ENCODE data around the gene TIMM9.
"Not testable (repeated sequence)": the region's sequence is repeated elsewhere in the genome, so short reads cannot be mapped to it uniquely, and the experiment has no call there.

The TIMM9 gene

GRCh38 chr14:58398495-58398894, 28.8 kb downstream of the TIMM9 start:
- DNase-seq (ENCODE audit: low read depth), result no peak

- no peak for DNase-seq (ENCODE audit: low read depth)
Observed at GRCh38 chr14:58397156-58397555, 30.2 kb downstream of the TIMM9 start.

- DNase-seq (ENCODE audit: low read depth), result no peak
Observed at GRCh38 chr14:58395812-58396788, 31.2 kb downstream of the TIMM9 start, which contains the start of gene TOMM20L. TOMM20L (plus strand) TSS chr14:58395930; CDS start chr14:58395958, 28 bp downstream.

DNA sequence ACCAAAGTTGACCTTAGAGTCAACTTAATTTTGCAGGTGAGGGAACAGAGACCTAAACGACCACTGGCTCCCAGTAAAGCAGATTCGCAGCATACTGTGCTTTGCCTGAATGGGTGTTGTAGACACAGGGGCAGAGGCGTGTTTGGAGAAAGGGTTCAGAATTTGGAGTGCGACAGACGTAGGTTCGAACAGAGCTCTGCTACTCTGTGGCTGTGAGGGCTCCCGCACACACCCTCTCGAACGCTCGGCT, 31.8 kb downstream of the TIMM9 start:
- DNase-seq (ENCODE audit: low read depth), result no peak

GRCh38 chr14:58390830-58391229, 36.5 kb downstream of the TIMM9 start:
- no peak for DNase-seq (ENCODE audit: low read depth)

GRCh38 chr14:58376791-58377190, 50.5 kb downstream of the TIMM9 start:
- no peak for DNase-seq (ENCODE audit: low read depth)

- no peak for DNase-seq (ENCODE audit: low read depth)
Observed at GRCh38 chr14:58368956-58369355, 58.4 kb downstream of the TIMM9 start.

DNA sequence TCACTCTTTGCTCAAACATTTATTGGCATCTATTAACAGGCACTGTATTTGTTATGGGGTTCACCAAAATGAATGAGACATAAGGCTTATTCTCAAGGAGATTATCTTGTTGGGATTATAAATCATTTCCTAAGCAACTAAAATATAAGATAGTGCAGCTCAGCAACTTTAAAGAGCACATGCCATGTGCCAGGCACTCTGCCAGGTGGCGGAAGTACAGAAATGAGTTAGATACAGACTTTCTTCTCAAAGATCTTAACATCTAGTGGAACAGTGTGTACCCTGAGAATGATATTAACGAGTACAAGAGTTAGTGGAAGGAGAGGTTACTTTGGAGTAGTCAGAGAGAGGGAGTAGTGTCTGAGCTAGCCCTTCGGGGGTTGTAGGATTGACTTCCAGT, 60.0 kb downstream of the TIMM9 start:
- no peak for DNase-seq (ENCODE audit: low read depth)

- DNase-seq (ENCODE audit: low read depth), result no peak
Observed at GRCh38 chr14:58364316-58364715, 63.0 kb downstream of the TIMM9 start.

GRCh38 chr14:58362798-58363412, 64.4 kb downstream of the TIMM9 start:
- no peak for DNase-seq (ENCODE audit: low read depth)

DNA sequence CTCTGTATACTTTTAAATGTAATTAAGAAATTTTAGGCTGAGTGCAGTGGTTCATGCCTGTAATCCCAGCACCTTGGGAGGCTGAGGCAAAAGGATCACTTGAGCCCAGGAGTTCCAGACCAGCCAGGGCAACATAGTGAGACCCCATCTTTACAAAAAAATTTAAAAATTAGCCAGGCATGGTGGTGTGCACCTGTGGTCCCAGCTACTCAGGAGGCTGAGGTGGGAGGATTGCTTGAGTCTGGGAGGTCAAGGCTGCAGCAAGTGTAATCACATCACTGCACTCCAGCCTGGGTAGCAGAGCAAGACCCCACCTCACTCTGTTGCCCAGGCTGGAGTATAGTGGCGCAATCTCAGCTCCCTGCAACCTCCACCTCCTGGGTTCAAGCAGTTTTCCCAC, 65.1 kb downstream of the TIMM9 start:
- not testable (repeated sequence) for DNase-seq (ENCODE audit: low read depth)

Data from GM04503 (cell line).